Measurements from ENCODE around the gene CEP112. TPM values are rescaled to one million over a fixed set of nuclear protein-coding genes. Genes with fewer than 3 reads are reported as not detected.

CEP112 gene
- total and polyA plus RNA-seq, 2 donors (not counting 3 experiments of a cell fraction or from before 2014, with no cell fraction given) = 1.5 to 25.3 TPM

DNA sequence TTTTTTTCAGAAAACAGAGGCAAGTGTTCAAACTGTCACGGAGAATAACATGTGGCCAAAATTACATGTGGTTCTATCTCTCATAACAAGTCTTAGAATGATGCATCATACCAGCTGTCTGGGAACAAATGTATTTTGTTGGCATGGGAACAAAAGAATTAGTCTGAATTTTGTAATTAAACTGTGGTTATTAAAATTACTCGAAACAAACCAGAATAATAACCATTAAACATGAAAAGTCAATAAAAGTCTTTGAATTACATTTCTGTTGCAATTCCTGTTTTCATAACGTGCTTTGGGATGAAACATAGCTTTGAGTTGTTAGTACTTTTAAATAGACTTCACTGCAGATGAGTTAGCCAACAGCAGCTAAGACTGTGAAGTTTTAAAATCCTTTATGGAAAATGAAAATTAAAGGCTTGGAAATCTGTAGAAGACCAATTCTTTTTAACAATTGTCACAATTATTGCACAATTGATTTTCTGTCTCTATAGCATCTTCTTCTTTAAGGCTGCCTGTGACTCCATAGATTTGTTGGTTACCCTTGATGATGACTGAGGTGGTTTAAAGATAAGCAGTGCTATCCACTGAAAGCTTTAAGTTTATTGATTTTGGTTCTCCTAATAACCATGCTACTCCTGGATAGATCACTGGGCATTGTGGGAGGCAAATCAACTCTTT, 512.6 kb downstream of the CEP112 start:
- H3K4me2 ChIP-seq (ENCODE audit: insufficient read depth, low read length) = no peak overlapping the region
- no peak overlapping the region for H3K4me3 ChIP-seq (replicated peaks in 1 of 3; ENCODE audit: insufficient read depth in 1 of 3, low read depth in 1 of 3, low read length in 3 of 3)
- TF ChIP-seq GATA2 (IDR thresholded peaks at IDR 0.05; ENCODE audit: insufficient read depth, insufficient read length, low read depth, low read length) = no peak
- no peak for TF ChIP-seq JUN (IDR thresholded peaks at IDR 0.05; ENCODE audit: borderline replicate concordance, insufficient read depth, insufficient read length, low read depth)
- no peak for TF ChIP-seq POLR2AphosphoS5 (IDR thresholded peaks at IDR 0.05; ENCODE audit: insufficient read depth, low read depth, low read length)
- TF ChIP-seq, protein P1, sequence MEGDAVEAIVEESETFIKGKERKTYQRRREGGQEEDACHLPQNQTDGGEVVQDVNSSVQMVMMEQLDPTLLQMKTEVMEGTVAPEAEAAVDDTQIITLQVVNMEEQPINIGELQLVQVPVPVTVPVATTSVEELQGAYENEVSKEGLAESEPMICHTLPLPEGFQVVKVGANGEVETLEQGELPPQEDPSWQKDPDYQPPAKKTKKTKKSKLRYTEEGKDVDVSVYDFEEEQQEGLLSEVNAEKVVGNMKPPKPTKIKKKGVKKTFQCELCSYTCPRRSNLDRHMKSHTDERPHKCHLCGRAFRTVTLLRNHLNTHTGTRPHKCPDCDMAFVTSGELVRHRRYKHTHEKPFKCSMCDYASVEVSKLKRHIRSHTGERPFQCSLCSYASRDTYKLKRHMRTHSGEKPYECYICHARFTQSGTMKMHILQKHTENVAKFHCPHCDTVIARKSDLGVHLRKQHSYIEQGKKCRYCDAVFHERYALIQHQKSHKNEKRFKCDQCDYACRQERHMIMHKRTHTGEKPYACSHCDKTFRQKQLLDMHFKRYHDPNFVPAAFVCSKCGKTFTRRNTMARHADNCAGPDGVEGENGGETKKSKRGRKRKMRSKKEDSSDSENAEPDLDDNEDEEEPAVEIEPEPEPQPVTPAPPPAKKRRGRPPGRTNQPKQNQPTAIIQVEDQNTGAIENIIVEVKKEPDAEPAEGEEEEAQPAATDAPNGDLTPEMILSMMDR (IDR thresholded peaks at IDR 0.05; ENCODE audit: extremely low read depth in 1 of 2, insufficient read depth in 1 of 2, low read depth in 1 of 2, low read length in 2 of 2) = no peak
- TF ChIP-seq EZH2 (IDR thresholded peaks at IDR 0.05; ENCODE audit: borderline replicate concordance, low read depth, low read length, severe bottlenecking) = no peak
- TF ChIP-seq POLR2A (IDR thresholded peaks at IDR 0.05; ENCODE audit: low read depth, low read length) = no peak
- no peak for TF ChIP-seq MAX (IDR thresholded peaks at IDR 0.05; ENCODE audit: insufficient read depth, insufficient read length)
- no peak for TF ChIP-seq FOS (IDR thresholded peaks at IDR 0.05; ENCODE audit: borderline replicate concordance, insufficient read depth, low read length)
- no peak for TF ChIP-seq MYC (IDR thresholded peaks at IDR 0.05; ENCODE audit: low read depth, low read length)
- H3K36me3 ChIP-seq (ENCODE audit: control insufficient read depth in 2 of 2, extremely low read depth in 1 of 2, insufficient read depth in 2 of 2, low read length in 2 of 2) = no peaks in the 10 kb centered on the region
- FAIRE-seq (no peak), DNase-seq (ENCODE audit: low read depth, low spot score) (no peak)
- no peaks in the 10 kb centered on the region for H3K9me1 ChIP-seq (replicated peaks; ENCODE audit: control insufficient read depth, extremely low read depth, insufficient read depth, low read length)
- ChIA-PET CTCF (interaction anchor here (1.1 kb wide), 1 partner anchor 116 kb away, joined by 3 read pairs; no protein-coding TSS in a partner anchor), POLR2A (no interaction called here)
- H3K27ac ChIP-seq (ENCODE audit: insufficient read depth, low read depth, low read length) = no peak overlapping the region
- BruUV-seq (replicated peaks) = no TSS peak
- no peaks in the 10 kb centered on the region for H3K9me3 ChIP-seq (replicated peaks; ENCODE audit: control insufficient read depth, insufficient read depth, low read length)
- H3K79me2 ChIP-seq (ENCODE audit: control insufficient read depth, insufficient read depth, low read length) = no peaks in the 10 kb centered on the region
- no peak overlapping the region for H3K9ac ChIP-seq (replicated peaks; ENCODE audit: extremely low read depth, insufficient read depth, low read length)
- dilution Hi-C loops (cut with MboI; ENCODE audit: extremely low pct_ligation_motif_present, low sequenced_read_pairs) (no loop called here), intact Hi-C loops (cut with micrococcal nuclease) (no loop called here)
- H3K27me3 ChIP-seq (ENCODE audit: control insufficient read depth in 2 of 2, insufficient read depth in 2 of 2, low read length in 2 of 2) = no peaks in the 10 kb centered on the region
- H2AFZ ChIP-seq (ENCODE audit: low read depth, low read length) = no peak overlapping the region
- H4K20me1 ChIP-seq (replicated peaks; ENCODE audit: control insufficient read depth, extremely low read depth, insufficient read depth, low read length) = no peaks in the 10 kb centered on the region
- peaks cover under 1% of the 10 kb centered on the region for H3K4me1 ChIP-seq (ENCODE audit: control insufficient read depth, extremely low read depth, insufficient read depth, low read length)

Measured in endothelial cell of umbilical vein (primary cell).